ENCODE measurements around the gene CDK14.

CDK14 gene

DNA sequence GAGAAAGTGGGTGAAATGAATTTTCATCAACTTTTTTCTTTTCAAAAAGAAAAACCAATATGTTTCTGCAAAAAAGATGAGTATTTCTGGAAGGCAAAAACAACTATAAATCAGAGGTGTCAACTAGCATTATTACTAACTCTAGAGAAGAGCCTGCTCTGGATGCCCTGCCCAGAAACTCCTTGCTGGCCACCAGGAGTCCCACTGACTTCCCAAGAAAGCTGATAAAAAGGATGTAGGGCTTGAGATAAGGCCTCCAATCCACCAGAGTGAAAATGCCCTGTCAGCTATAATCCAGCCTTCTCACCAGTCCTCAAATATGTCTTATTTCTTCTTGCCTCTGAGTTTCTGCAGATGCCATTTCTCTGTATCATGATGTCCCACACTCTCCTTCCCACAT is 651.4 kb downstream of the CDK14 start:
- H3K9ac ChIP-seq (ENCODE audit: low read length), result no peak overlapping the region
- no peaks in the 10 kb centered on the region for H3K4me1 ChIP-seq (ENCODE audit: insufficient read depth, low read length, severe bottlenecking)
- no peaks in the 10 kb centered on the region for H3K9me2 ChIP-seq (ENCODE audit: low read depth, low read length)
- no peaks in the 10 kb centered on the region for H3K79me2 ChIP-seq (ENCODE audit: insufficient read depth, low read length)
- H3F3A ChIP-seq (ENCODE audit: insufficient read depth, low read length), result no peaks in the 10 kb centered on the region
- H3K9me3 ChIP-seq (ENCODE audit: low read length), result no peaks in the 10 kb centered on the region
- H2AFZ ChIP-seq (ENCODE audit: low read length), result no peak overlapping the region
- no peaks in the 10 kb centered on the region for H4K20me1 ChIP-seq (ENCODE audit: insufficient read depth, low read length)
- no peaks in the 10 kb centered on the region for H3K36me3 ChIP-seq (ENCODE audit: insufficient read depth, low read length)
- H3K27me3 ChIP-seq (ENCODE audit: insufficient read depth, low read length), result no peaks in the 10 kb centered on the region
- TF ChIP-seq CTCF (IDR thresholded peaks at IDR 0.05; ENCODE audit: low read length), result no peak
- no peak overlapping the region for H3K4me3 ChIP-seq (ENCODE audit: low read depth, low read length, poor library complexity, severe bottlenecking)
- no peak overlapping the region for H3K4me2 ChIP-seq (ENCODE audit: low read length)
- H3K27ac ChIP-seq (ENCODE audit: low read depth, low read length, poor library complexity, severe bottlenecking), result no peak overlapping the region

DNA sequence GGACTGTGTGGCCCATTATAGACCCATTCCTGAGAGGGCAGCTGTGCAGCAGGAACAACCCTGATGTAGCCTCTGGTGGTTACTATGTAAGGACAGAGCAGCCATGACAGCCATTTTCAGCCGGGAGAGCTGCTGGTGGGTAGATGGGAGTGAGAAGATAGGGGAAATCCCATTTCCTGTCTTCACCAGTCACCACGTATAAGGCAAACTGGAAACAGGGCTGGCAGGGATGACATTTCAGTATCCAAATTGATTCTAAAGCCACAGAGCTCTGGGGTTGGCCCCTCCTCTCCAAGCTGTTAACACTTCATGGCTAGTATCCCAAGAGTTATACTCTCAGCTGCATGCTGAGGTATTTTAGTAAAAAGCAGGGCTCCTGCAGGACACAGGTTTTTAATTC is 652.9 kb downstream of the CDK14 start:
- no peak overlapping the region for H3K27ac ChIP-seq (ENCODE audit: low read depth, low read length, poor library complexity, severe bottlenecking)

GRCh38 chr7:91249506-91250233 is 653.5 kb downstream of the CDK14 start:
- Histone ChIP-seq H3K9ac (ENCODE audit: low read length) (no peak overlapping the region), H3K79me2 (ENCODE audit: insufficient read depth, low read length) (no peaks in the 10 kb centered on the region), H3K4me3 (ENCODE audit: low read depth, low read length, poor library complexity, severe bottlenecking) (no peak overlapping the region), H4K20me1 (ENCODE audit: insufficient read depth, low read length) (no peaks in the 10 kb centered on the region), H3K4me2 (ENCODE audit: low read length) (no peak overlapping the region), H3K27me3 (ENCODE audit: insufficient read depth, low read length) (no peaks in the 10 kb centered on the region), H3K27ac (ENCODE audit: low read depth, low read length, poor library complexity, severe bottlenecking) (no peak overlapping the region), H3K4me1 (ENCODE audit: insufficient read depth, low read length, severe bottlenecking) (no peaks in the 10 kb centered on the region), H3K9me3 (ENCODE audit: low read length) (no peaks in the 10 kb centered on the region), H3K36me3 (ENCODE audit: insufficient read depth, low read length) (no peaks in the 10 kb centered on the region), H3K9me2 (ENCODE audit: low read depth, low read length) (no peaks in the 10 kb centered on the region), H2AFZ (ENCODE audit: low read length) (no peak overlapping the region), H3F3A (ENCODE audit: insufficient read depth, low read length) (no peaks in the 10 kb centered on the region)
- no peak for TF ChIP-seq EZH2 (IDR thresholded peaks at IDR 0.05; ENCODE audit: borderline replicate concordance, low read length)

More for the DNA sequence above, 652.9 kb downstream of the CDK14 start:
- Histone ChIP-seq H3K36me3 (ENCODE audit: insufficient read depth, low read length) (no peaks in the 10 kb centered on the region), H3K9me3 (ENCODE audit: low read length) (no peaks in the 10 kb centered on the region), H4K20me1 (ENCODE audit: insufficient read depth, low read length) (no peaks in the 10 kb centered on the region), H3K9me2 (ENCODE audit: low read depth, low read length) (no peaks in the 10 kb centered on the region), H3K9ac (ENCODE audit: low read length) (no peak overlapping the region), H3K4me2 (ENCODE audit: low read length) (no peak overlapping the region), H3K4me1 (ENCODE audit: insufficient read depth, low read length, severe bottlenecking) (no peaks in the 10 kb centered on the region), H3K27me3 (ENCODE audit: insufficient read depth, low read length) (no peaks in the 10 kb centered on the region), H3K4me3 (ENCODE audit: low read depth, low read length, poor library complexity, severe bottlenecking) (no peak overlapping the region), H3K79me2 (ENCODE audit: insufficient read depth, low read length) (no peaks in the 10 kb centered on the region), H2AFZ (ENCODE audit: low read length) (no peak overlapping the region), H3F3A (ENCODE audit: insufficient read depth, low read length) (no peaks in the 10 kb centered on the region)
- TF ChIP-seq EZH2 (IDR thresholded peaks at IDR 0.05; ENCODE audit: borderline replicate concordance, low read length) (no peak), CTCF (IDR thresholded peaks at IDR 0.05; ENCODE audit: low read length) (no peak)

DNA sequence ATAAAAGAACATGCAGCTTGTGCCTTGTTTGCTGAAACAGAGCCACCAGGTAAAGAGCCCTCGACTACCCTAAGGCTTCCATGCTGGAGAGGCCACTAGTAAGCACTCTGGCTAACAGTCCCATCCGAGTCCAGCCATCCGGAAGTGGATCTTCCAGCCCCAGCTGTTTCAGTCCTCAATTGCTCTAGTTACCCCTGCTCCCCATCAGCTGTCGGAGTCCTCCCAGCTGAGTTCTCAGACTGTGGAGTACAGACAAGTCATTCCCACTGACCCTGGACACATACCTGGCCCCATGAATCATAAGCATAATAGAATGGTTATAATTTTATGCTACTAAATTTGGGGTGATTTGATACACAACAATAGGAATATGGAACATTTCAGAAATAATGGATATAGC is 654.6 kb downstream of the CDK14 start:
- H3K27me3 ChIP-seq (ENCODE audit: insufficient read depth, low read length), result no peaks in the 10 kb centered on the region

More for the DNA sequence above, 654.6 kb downstream of the CDK14 start:
- Histone ChIP-seq H3K4me3 (ENCODE audit: low read depth, low read length, poor library complexity, severe bottlenecking) (no peak overlapping the region), H3K9ac (ENCODE audit: low read length) (no peak overlapping the region), H3F3A (ENCODE audit: insufficient read depth, low read length) (no peaks in the 10 kb centered on the region), H3K79me2 (ENCODE audit: insufficient read depth, low read length) (no peaks in the 10 kb centered on the region), H3K36me3 (ENCODE audit: insufficient read depth, low read length) (no peaks in the 10 kb centered on the region), H3K9me3 (ENCODE audit: low read length) (no peaks in the 10 kb centered on the region), H2AFZ (ENCODE audit: low read length) (no peak overlapping the region), H3K9me2 (ENCODE audit: low read depth, low read length) (no peaks in the 10 kb centered on the region), H4K20me1 (ENCODE audit: insufficient read depth, low read length) (no peaks in the 10 kb centered on the region), H3K4me2 (ENCODE audit: low read length) (no peak overlapping the region), H3K27ac (ENCODE audit: low read depth, low read length, poor library complexity, severe bottlenecking) (no peak overlapping the region), H3K4me1 (ENCODE audit: insufficient read depth, low read length, severe bottlenecking) (no peaks in the 10 kb centered on the region)
- TF ChIP-seq CTCF (IDR thresholded peaks at IDR 0.05; ENCODE audit: low read length), result no peak
